ENCODE data around the gene CBLIF. TPM values are rescaled to one million over a fixed set of nuclear protein-coding genes. Genes with fewer than 3 reads are reported as not detected.

CBLIF gene
- total RNA-seq, 6 experiments from 2014 or later, result not detected

- H3K4me1 ChIP-seq, result no peaks in the 10 kb centered on the region
- no peaks in the 10 kb centered on the region for H3K9me3 ChIP-seq
- DNase-seq (no peak), ATAC-seq (no peak)
- no peak for TF ChIP-seq POLR2A (IDR thresholded peaks at IDR 0.05)
- intact Hi-C loops (cut with DNase I), result loop anchor here (5.0 kb wide), 1 partner anchor 48 kb away; no protein-coding TSS in a partner anchor
- peaks cover 0 to 7% (median 2%) of the 10 kb centered on the region in 4 donors for H3K36me3 ChIP-seq
- 77% methylated on average over 6 of the region's 7 CpGs for WGBS (ENCODE audit: insufficient coverage, low coverage, low lambda C conversion rate, missing lambda C conversion rate)
- H3K4me3 ChIP-seq, result no peak overlapping the region
- no peaks in the 10 kb centered on the region for H3K27me3 ChIP-seq
- H3K27ac ChIP-seq, result no peak overlapping the region
These were observed 44.8 kb downstream of the CBLIF start for GRCh38 chr11:59800390-59801025.

GRCh38 chr11:59794417-59794816 is 50.9 kb downstream of the CBLIF start:
- Histone ChIP-seq H3K27me3 (no peaks in the 10 kb centered on the region), H3K9me3 (no peaks in the 10 kb centered on the region), H3K36me3 (peaks cover 0 to 34% (median 0%) of the 10 kb centered on the region in 4 donors), H3K27ac (no peak overlapping the region), H3K4me1 (no peaks in the 10 kb centered on the region), H3K4me3 (no peak overlapping the region)
- intact Hi-C loops (cut with DNase I), result no loop called here
- 60% methylated on average over 1 of the region's 3 CpGs for WGBS (ENCODE audit: insufficient coverage, low coverage, low lambda C conversion rate, missing lambda C conversion rate)
- no peak for DNase-seq
- no peak for ATAC-seq
- TF ChIP-seq POLR2A (IDR thresholded peaks at IDR 0.05) (no peak), CTCF (IDR thresholded peaks at IDR 0.05) (no peak)

GRCh38 chr11:59792507-59792906 is 52.8 kb downstream of the CBLIF start:
- no peaks in the 10 kb centered on the region for H3K27me3 ChIP-seq
- TF ChIP-seq CTCF (IDR thresholded peaks at IDR 0.05) (no peak), POLR2A (IDR thresholded peaks at IDR 0.05) (no peak)
- intact Hi-C loops (cut with DNase I), result no loop called here
- DNase-seq (no peak), ATAC-seq (no peak)
- 80% methylated on average over 1 of the region's 1 CpG for WGBS (ENCODE audit: insufficient coverage, low coverage, low lambda C conversion rate, missing lambda C conversion rate)
- peaks cover 0 to 34% (median 0%) of the 10 kb centered on the region in 4 donors for H3K36me3 ChIP-seq
- no peaks in the 10 kb centered on the region for H3K4me1 ChIP-seq
- no peaks in the 10 kb centered on the region for H3K9me3 ChIP-seq
- no peak overlapping the region for H3K4me3 ChIP-seq
- H3K27ac ChIP-seq, result no peak overlapping the region

- Histone ChIP-seq H3K4me1 (peaks cover 0 to 8% (median 0%) of the 10 kb centered on the region in 4 donors), H3K27ac (peak overlapping the region in 1 of 3 donors; percentile 33), H3K9me3 (no peaks in the 10 kb centered on the region), H3K36me3 (peaks cover 0 to 34% (median 0%) of the 10 kb centered on the region in 4 donors), H3K4me3 (no peak overlapping the region), H3K27me3 (no peaks in the 10 kb centered on the region)
- 50% methylated on average over 4 of the region's 4 CpGs for WGBS (ENCODE audit: insufficient coverage, low coverage, low lambda C conversion rate, missing lambda C conversion rate)
- TF ChIP-seq CTCF (IDR thresholded peaks at IDR 0.05), result no peak
- DNase-seq, result peak in 1 of 3 donors; percentile 71
- ATAC-seq, result peak; percentile 79 to 86 (median 82)
- intact Hi-C loops (cut with DNase I), result no loop called here
These were observed 53.7 kb downstream of the CBLIF start for GRCh38 chr11:59791639-59792038.

GRCh38 chr11:59787816-59788215 is 57.5 kb downstream of the CBLIF start:
- Histone ChIP-seq H3K36me3 (peaks cover 0 to 17% (median 0%) of the 10 kb centered on the region in 4 donors), H3K27me3 (no peaks in the 10 kb centered on the region), H3K4me3 (no peak overlapping the region), H3K27ac (no peak overlapping the region), H3K9me3 (no peaks in the 10 kb centered on the region), H3K4me1 (peaks cover 0 to 11% (median 1%) of the 10 kb centered on the region in 4 donors)
- WGBS (ENCODE audit: insufficient coverage, low coverage, low lambda C conversion rate, missing lambda C conversion rate), result 82% methylated on average over 2 of the region's 3 CpGs
- TF ChIP-seq CTCF (IDR thresholded peaks at IDR 0.05) (no peak), POLR2A (IDR thresholded peaks at IDR 0.05) (no peak)
- DNase-seq (no peak), ATAC-seq (no peak)
- intact Hi-C loops (cut with DNase I), result no loop called here
